ENCODE data around the gene CD8B2.
"Not testable (repeated sequence)": the region's sequence is repeated elsewhere in the genome, so short reads cannot be mapped to it uniquely, and the experiment has no call there.

The CD8B2 gene

DNA sequence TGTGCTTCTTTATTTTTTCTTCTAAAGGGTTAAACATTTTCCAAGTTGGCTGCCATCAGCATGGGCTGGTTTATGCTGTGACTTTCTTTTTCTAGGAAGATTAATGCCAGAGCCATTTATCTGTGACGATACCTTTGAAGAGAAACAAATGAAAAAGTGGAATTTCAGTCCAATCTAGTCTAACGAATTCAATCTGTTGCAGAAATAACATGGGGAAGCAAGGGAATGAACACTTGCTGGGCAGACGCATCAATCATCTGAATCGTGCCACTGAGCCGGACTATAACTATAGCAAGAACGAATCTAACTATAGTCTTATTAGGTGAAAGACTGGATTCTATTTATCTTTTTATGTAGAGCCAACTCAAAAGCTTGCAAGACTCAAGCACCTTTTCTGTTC lies 66.2 kb downstream of the CD8B2 start:
- no peak for DNase-seq

GRCh38 chr2:106554411-106554810 lies 67.2 kb downstream of the CD8B2 start:
- DNase-seq: no peak

DNA sequence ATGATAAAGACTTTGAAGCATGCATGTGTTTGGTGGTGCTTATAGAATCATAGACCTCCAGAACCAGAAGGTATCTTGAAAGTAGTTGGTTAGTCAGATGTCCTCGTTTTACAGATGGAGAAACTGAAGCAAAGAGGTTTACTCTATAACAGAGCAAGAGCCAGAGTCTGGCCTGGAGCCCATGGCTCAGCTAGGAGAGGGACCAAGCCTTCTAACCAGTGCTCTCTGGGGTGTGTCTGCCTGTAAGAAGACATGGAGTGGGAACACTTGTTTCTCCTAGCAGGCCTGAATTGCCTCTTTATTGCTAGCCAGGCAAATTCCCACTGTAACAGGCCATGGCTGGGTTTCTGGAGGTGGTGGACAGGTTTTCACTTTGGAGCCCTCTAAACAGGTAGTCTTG lies 67.9 kb downstream of the CD8B2 start:
- DNase-seq: no peak

- not testable (repeated sequence) for DNase-seq
Observed at GRCh38 chr2:106559786-106560185, 72.6 kb downstream of the CD8B2 start.

GRCh38 chr2:106560773-106561172 lies 73.6 kb downstream of the CD8B2 start:
- no peak for DNase-seq

DNA sequence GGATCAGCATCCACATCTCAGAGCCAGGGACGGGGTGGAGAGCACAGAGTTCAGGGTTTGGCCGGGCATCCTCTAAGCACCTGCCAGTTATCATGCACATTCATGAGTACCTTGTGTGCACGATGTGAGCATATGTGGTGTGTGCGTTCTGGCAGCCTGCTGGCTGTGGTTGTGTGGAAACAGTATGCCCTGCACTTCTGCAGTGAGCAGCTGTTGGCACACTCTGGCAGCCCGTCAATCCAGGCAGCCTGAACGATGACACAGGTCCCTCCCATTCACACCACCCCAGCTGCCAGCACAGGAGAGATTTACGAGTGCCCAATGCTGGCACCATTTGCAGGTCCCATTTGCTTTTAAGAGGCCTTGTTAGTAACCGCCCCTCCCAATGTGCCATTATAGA lies 74.2 kb downstream of the CD8B2 start:
- no peak for DNase-seq

GRCh38 chr2:106561803-106562202 lies 74.6 kb downstream of the CD8B2 start:
- DNase-seq: no peak

GRCh38 chr2:106562268-106563186 lies 75.4 kb downstream of the CD8B2 start:
- no peak for DNase-seq

DNA sequence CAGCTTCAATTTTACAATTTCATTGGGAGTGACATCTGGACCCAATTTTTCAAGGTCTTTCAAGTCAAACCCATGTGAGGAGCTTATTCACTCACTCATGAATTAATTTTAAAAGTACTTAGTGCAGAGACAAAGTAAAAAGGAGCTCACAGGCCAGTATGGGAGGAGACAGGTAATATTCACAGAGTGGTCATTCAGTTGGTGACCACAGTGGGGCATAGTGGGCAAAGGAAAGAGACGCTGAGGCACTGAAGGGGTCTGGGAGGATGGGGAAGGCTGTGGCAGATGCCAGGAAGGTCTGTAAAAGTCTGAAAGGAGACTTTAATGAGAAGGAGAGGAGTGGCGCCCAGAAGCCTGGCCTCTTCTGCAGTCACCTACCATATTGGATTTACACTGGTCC lies 76.0 kb downstream of the CD8B2 start:
- DNase-seq: no peak

DNA sequence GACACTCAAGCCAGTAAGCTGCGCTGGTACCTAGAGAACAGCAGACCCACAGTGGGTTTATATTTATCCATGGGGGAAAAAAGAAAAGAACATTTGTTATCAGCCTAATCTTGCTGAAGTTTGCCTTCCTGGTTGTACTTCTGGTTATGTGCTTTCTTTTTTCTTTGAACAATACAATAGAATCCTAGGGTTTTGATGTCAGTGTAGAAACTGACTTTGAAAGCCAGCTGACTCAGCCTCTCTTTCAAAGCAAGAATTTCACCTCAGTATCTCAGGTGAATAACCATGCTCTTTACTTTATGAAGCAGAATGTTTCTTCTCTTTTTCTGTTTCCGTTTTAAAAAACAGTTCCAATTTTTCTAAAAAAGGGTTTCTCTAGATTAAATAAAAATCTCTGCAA lies 78.4 kb downstream of the CD8B2 start:
- DNase-seq: no peak

DNA sequence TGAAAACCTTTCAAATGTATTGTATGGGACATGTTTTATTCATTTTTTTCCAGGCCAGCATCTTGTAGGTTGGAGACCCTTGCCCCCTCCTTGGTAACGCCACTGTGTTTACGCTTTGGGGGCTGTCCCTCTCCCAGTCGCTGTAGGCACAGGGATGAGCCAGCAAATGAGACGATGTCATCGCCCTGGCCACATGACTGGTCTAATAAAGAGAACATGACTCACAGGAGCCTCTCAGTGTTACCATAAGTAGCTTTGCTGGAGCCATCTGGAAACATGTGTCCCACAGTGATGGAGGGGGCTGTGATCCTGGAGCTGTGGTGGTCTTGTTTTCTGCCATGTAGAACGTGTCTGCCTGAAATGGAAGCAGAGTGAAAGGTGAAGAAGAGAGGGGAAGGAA lies 78.9 kb downstream of the CD8B2 start:
- DNase-seq: peak; percentile 49 to 61

- DNase-seq: not testable (repeated sequence)
Observed at GRCh38 chr2:106566484-106566883, 79.3 kb downstream of the CD8B2 start.

- DNase-seq: no peak
Observed at GRCh38 chr2:106570316-106570715, 83.2 kb downstream of the CD8B2 start.
